Activated naive CD8-positive, alpha-beta T cell treated with anti-CD3 and anti-CD28 coated beads, Interleukin-2, amount 50 U/mL, for 24 hours (primary cell): Measurements from ENCODE around the gene OR4F6.
"Not testable (repeated sequence)": the region's sequence is repeated elsewhere in the genome, so short reads cannot be mapped to it uniquely, and the experiment has no call there.

Experiments
- ATAC-seq: fragments of 150-1000 bp; cut with Tn5 transposase; one replicate; pipeline ENCODE4 v1.10.0; 2021
- DNase-seq: peaks from one replicate; pipeline ENCODE4 v3.0.0; 2021
- H3K27ac Mint-ChIP-seq: one replicate; pipeline ENCODE4 v1.8.0; 2021; ENCODE audit warnings: mild to moderate bottlenecking, mixed read lengths
- H3K27me3 Mint-ChIP-seq: one replicate; pipeline ENCODE4 v1.8.0; 2021; ENCODE audit warnings: mixed read lengths
- H3K36me3 Mint-ChIP-seq: one replicate; pipeline ENCODE4 v1.8.0; 2021; ENCODE audit warnings: low read depth, mixed read lengths
- H3K4me1 Mint-ChIP-seq: one replicate; pipeline ENCODE4 v1.8.0; 2021; ENCODE audit warnings: mixed read lengths
- H3K4me3 Mint-ChIP-seq: one replicate; pipeline ENCODE4 v1.8.0; 2021; ENCODE audit warnings: mild to moderate bottlenecking, moderate library complexity, mixed read lengths
- H3K9me3 Mint-ChIP-seq: one replicate; pipeline ENCODE4 v1.8.0; 2021; ENCODE audit warnings: mixed read lengths

OR4F6 gene

GRCh38 chr15:101788503-101789269 lies 14.6 kb upstream of the OR4F6 start:
- H3K4me3 Mint-ChIP-seq, H3K27ac Mint-ChIP-seq, H3K36me3 Mint-ChIP-seq, H3K4me1 Mint-ChIP-seq, ATAC-seq, H3K9me3 Mint-ChIP-seq, H3K27me3 Mint-ChIP-seq, DNase-seq: not testable (repeated sequence)

- not testable (repeated sequence) for DNase-seq, ATAC-seq, H3K27ac Mint-ChIP-seq, H3K27me3 Mint-ChIP-seq, H3K36me3 Mint-ChIP-seq, H3K9me3 Mint-ChIP-seq, H3K4me1 Mint-ChIP-seq, H3K4me3 Mint-ChIP-seq
These were observed 12.6 kb upstream of the OR4F6 start for GRCh38 chr15:101790748-101791147.

DNA sequence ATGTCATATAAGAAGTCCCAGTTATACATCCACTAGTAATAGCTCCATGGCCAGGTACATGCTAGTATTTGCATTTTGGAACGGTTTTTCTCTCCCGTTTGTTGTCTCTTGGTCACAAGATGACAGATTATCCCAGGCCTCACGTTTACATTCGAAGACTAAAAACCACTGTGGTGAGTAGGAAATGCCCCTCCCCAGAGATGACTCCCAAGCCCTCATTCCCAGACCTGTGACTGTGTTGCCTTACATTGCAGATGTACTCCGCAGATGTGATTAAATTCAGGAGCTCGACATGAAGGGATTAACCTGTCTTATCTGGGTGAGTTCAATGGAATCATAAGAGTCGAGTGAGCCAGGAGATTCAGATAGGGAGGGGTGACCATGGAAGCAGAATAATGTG lies 9.3 kb upstream of the OR4F6 start:
- H3K9me3 Mint-ChIP-seq, H3K27ac Mint-ChIP-seq, DNase-seq, H3K36me3 Mint-ChIP-seq, H3K4me3 Mint-ChIP-seq, H3K27me3 Mint-ChIP-seq, H3K4me1 Mint-ChIP-seq, ATAC-seq: not testable (repeated sequence)

- no peaks in the 10 kb centered on the region for H3K4me1 Mint-ChIP-seq
- no peaks in the 10 kb centered on the region for H3K9me3 Mint-ChIP-seq
- no peak overlapping the region for H3K27ac Mint-ChIP-seq
- peaks cover 8% of the 10 kb centered on the region for H3K27me3 Mint-ChIP-seq
- no peak overlapping the region for H3K4me3 Mint-ChIP-seq
- ATAC-seq, result no peak
- H3K36me3 Mint-ChIP-seq, result no peaks in the 10 kb centered on the region
- DNase-seq, result no peak
These were observed 7.9 kb upstream of the OR4F6 start for GRCh38 chr15:101795455-101795854.

DNA sequence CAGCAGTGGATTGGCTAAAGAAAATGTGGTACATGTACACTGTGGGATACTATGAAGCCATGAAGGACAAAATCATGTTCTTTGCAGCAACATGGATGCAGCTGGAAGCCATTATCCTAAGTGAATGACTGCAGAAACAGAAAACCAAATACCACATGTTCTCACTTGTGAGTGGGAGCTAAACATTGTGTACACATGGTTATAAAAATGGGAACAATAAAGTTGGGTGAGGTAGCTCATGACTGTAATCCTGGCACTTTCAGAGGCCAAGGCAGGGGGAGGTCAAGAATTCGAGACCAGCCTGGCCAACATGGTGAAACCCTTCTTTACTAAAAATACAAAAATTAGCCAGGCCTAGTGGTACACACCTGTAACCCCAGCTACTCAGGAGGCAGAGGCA lies 3.6 kb upstream of the OR4F6 start:
- no peaks in the 10 kb centered on the region for H3K4me1 Mint-ChIP-seq
- peaks cover 7% of the 10 kb centered on the region for H3K27me3 Mint-ChIP-seq
- DNase-seq, result no peak
- H3K9me3 Mint-ChIP-seq, result no peaks in the 10 kb centered on the region
- ATAC-seq, result no peak
- H3K36me3 Mint-ChIP-seq, result no peaks in the 10 kb centered on the region
- H3K4me3 Mint-ChIP-seq, result no peak overlapping the region
- H3K27ac Mint-ChIP-seq, result no peak overlapping the region

DNA sequence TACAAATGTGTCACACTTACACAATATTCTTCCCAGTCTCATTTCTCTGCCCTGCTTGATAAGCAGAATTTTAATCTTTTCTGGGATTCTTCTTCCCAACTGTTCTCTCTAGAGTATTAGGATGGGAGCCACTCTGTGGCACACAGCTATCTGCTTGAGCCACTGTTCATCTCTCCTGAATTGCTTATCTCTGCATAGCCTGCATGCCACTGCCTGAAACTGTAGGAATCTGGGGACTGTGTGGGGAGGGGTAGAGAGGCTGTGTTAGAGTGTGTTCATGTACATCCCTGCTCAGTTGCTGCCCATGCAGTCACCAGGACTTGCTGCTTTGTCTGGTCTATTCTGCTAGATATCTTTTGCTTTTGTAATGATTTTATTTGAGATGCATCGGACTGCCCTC lies 2.3 kb upstream of the OR4F6 start:
- Mint-ChIP-seq H3K4me3 (no peak overlapping the region), H3K9me3 (no peaks in the 10 kb centered on the region), H3K27ac (no peak overlapping the region), H3K4me1 (no peaks in the 10 kb centered on the region), H3K27me3 (peaks cover 16% of the 10 kb centered on the region), H3K36me3 (no peaks in the 10 kb centered on the region)
- DNase-seq, result no peak
- ATAC-seq, result no peak

DNA sequence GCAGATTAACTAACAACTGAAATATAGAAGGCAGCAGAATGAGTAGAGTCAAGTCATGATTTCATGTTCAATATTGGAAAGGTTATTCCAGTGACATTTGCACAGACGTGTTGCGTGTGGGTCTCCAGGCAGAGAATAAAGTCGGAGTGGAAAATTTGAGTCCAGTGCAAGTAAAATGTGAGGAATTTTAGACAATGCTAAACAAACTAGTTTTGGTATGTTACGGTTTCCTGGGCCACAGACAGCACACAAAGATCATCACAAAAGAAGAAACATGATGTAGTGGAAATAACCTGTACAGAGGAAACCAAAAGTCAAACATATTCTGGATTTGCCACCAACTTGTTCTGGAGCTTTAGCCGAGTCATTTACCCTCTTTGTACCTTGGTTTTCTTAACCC lies 367 bp downstream of the OR4F6 start:
- Mint-ChIP-seq H3K4me3 (no peak overlapping the region), H3K9me3 (no peaks in the 10 kb centered on the region), H3K36me3 (no peaks in the 10 kb centered on the region), H3K27me3 (peaks cover 17% of the 10 kb centered on the region), H3K4me1 (no peaks in the 10 kb centered on the region), H3K27ac (no peak overlapping the region)
- DNase-seq (no peak), ATAC-seq (no peak)

DNA sequence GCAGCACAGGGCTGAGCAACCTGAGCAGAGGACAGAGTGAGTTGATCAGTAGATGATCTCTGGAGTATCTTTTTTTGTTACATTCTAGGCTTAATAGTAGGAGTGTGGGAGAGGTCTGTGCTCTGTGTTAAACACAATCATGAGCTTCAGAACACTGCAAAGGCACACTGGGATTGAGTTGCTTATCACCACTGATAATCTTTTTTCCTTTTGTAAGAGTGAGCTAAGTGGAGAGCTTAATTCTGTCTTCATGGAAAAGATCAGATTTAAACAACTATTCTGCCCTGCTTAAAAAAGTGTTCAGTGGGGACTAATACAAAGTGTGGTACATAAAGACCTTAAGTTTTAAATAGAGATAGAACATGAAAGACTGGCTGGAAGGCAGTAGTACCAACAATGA lies 1.1 kb downstream of the OR4F6 start:
- ATAC-seq (no peak), DNase-seq (no peak)
- Mint-ChIP-seq H3K4me1 (no peaks in the 10 kb centered on the region), H3K27ac (no peak overlapping the region), H3K36me3 (no peaks in the 10 kb centered on the region), H3K9me3 (no peaks in the 10 kb centered on the region), H3K27me3 (peaks cover 17% of the 10 kb centered on the region), H3K4me3 (no peak overlapping the region)

- Mint-ChIP-seq H3K4me3 (no peak overlapping the region), H3K27me3 (peaks cover 17% of the 10 kb centered on the region), H3K4me1 (no peaks in the 10 kb centered on the region), H3K36me3 (no peaks in the 10 kb centered on the region), H3K27ac (no peak overlapping the region), H3K9me3 (no peaks in the 10 kb centered on the region)
- ATAC-seq (no peak), DNase-seq (no peak)
These were observed 1.6 kb downstream of the OR4F6 start for GRCh38 chr15:101804941-101805340.

DNA sequence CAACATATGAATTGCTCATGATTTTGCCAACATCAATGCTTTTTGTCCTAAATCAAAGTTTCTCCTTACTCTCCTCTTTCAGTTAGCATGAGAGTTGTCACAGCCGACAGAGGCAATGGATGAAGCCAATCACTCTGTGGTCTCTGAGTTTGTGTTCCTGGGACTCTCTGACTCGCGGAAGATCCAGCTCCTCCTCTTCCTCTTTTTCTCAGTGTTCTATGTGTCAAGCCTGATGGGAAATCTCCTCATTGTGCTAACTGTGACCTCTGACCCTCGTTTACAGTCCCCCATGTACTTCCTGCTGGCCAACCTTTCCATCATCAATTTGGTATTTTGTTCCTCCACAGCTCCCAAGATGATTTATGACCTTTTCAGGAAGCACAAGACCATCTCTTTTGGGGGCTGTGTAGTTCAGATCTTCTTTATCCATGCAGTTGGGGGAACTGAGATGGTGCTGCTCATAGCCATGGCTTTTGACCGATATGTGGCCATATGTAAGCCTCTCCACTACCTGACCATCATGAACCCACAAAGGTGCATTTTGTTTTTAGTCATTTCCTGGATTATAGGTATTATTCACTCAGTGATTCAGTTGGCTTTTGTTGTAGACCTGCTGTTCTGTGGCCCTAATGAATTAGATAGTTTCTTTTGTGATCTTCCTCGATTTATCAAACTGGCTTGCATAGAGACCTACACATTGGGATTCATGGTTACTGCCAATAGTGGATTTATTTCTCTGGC lies 2.5 kb downstream of the OR4F6 start:
- Mint-ChIP-seq H3K27me3 (peaks cover 21% of the 10 kb centered on the region), H3K36me3 (no peaks in the 10 kb centered on the region), H3K4me3 (no peak overlapping the region), H3K4me1 (no peaks in the 10 kb centered on the region), H3K9me3 (peaks cover 2% of the 10 kb centered on the region), H3K27ac (no peak overlapping the region)
- ATAC-seq, result no peak
- no peak for DNase-seq

DNA sequence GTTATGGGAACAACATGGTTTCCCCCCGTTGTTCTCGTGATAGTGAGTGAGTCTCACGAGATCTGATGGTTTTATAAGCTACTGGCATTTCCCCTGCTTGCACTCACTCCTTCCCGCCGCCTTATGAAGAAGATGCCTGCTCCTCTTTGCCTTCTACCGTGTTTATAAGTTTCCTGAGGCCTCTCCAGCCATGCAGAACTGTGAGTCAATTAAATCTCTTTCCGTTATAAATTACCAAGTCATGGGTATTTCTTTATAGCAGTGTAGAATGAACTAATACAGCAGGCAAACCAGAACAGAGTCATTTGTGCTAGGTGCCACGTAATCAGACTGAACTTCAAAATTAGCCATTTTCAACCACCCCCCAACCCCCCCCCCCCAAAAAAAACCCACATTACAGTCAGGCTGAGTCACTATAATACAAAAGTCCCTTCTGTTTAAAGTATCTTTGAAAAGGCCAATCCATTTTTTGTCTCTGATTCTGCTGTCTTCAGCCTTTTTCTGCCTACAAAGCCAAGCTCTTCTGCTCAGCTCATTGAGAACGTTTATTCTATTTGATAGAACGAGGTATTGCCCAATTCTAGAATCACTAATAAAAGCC lies 4.1 kb downstream of the OR4F6 start:
- Mint-ChIP-seq H3K27ac (no peak overlapping the region), H3K36me3 (no peaks in the 10 kb centered on the region), H3K27me3 (peaks cover 22% of the 10 kb centered on the region), H3K4me1 (no peaks in the 10 kb centered on the region), H3K4me3 (no peak overlapping the region), H3K9me3 (peaks cover 4% of the 10 kb centered on the region)
- ATAC-seq (no peak), DNase-seq (no peak)

- Mint-ChIP-seq H3K27ac (no peak overlapping the region), H3K4me3 (no peak overlapping the region), H3K9me3 (peaks cover 4% of the 10 kb centered on the region), H3K27me3 (peaks cover 25% of the 10 kb centered on the region), H3K36me3 (no peaks in the 10 kb centered on the region), H3K4me1 (no peaks in the 10 kb centered on the region)
- ATAC-seq, result no peak
- no peak for DNase-seq
These were observed 4.9 kb downstream of the OR4F6 start for GRCh38 chr15:101808201-101808600.

- Mint-ChIP-seq H3K36me3 (no peaks in the 10 kb centered on the region), H3K4me3 (no peak overlapping the region), H3K27me3 (peaks cover 24% of the 10 kb centered on the region), H3K4me1 (no peaks in the 10 kb centered on the region), H3K27ac (no peak overlapping the region), H3K9me3 (peaks cover 4% of the 10 kb centered on the region)
- no peak for ATAC-seq
- DNase-seq, result no peak
These were observed 7.1 kb downstream of the OR4F6 start for GRCh38 chr15:101810456-101810855.

GRCh38 chr15:101810876-101811275 lies 7.6 kb downstream of the OR4F6 start:
- no peak overlapping the region for H3K4me3 Mint-ChIP-seq
- DNase-seq, result no peak
- peaks cover 22% of the 10 kb centered on the region for H3K27me3 Mint-ChIP-seq
- H3K36me3 Mint-ChIP-seq, result no peaks in the 10 kb centered on the region
- no peaks in the 10 kb centered on the region for H3K4me1 Mint-ChIP-seq
- no peak overlapping the region for H3K27ac Mint-ChIP-seq
- ATAC-seq, result no peak
- peaks cover 4% of the 10 kb centered on the region for H3K9me3 Mint-ChIP-seq

DNA sequence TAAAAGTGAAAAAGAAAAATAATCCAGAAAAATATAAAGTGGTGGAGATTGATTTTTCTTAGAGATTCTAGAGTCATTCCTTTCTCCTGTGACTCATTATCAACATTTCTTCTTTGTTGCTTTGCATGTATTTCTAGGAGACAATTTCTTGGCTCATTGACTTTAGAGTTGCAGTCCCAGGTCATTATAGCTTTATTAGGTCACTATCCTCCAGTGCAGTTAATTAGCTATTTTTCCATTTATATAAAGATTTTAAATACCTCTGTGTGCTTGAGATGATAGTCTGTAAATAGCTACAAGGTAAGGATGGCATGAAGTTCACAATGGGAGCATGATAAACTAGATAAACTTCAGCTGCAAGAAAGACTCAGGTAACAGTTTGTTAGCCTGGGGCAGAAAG lies 8.6 kb downstream of the OR4F6 start, which contains the start of gene OR4F15:
Gene OR4F15, plus strand, starts transcription at position 301 of the 400 bp plus-strand sequence. CDS start 5,985 bp downstream, outside the sequence.
- Mint-ChIP-seq H3K9me3 (peaks cover 4% of the 10 kb centered on the region), H3K27ac (no peak within 1 kb of the TSS)

More for the DNA sequence above, 8.6 kb downstream of the OR4F6 start, which contains the start of gene OR4F15:
- DNase-seq (no peak), ATAC-seq (no peak)
- H3K36me3 Mint-ChIP-seq, result no peaks in the 10 kb centered on the region
- H3K27me3 Mint-ChIP-seq, result peaks cover 22% of the 10 kb centered on the region
- no peaks in the 10 kb centered on the region for H3K4me1 Mint-ChIP-seq
- H3K4me3 Mint-ChIP-seq, result no peak within 1 kb of the TSS
